Adrenal gland (tissue), 12 donors: Measurements from ENCODE around the gene SPOP. TPM values are rescaled to one million over a fixed set of nuclear protein-coding genes. Genes with fewer than 3 reads are reported as not detected.
A peak's percentile ranks its signal among the peaks of the same experiment; 100 is the strongest.
"Not testable (repeated sequence)": the region's sequence is repeated elsewhere in the genome, so short reads cannot be mapped to it uniquely, and the experiment has no call there.

Experiments used
- DNase-seq, 7 donors: peaks; one replicate each; pipeline ENCODE4 v3.0.0-alpha.2; 2019 to 2020
- H3K27ac ChIP-seq, 5 donors: fragments of 200-600 bp; sonication (generic) in 4 of 5; 1 replicate in 3 of 5; 2 replicates in 2 of 5; pipeline versions ENCODE4 v1.5.1 to v1.8.0; 2016 to 2020; ENCODE audit warnings: mild to moderate bottlenecking in 1 of 5
- H3K27me3 ChIP-seq: fragments of 200-600 bp; 2 replicates; pipeline ENCODE4 v1.8.0; 2021
- H3K36me3 ChIP-seq, 2 donors: fragments of 200-600 bp; replicated peaks in 1 of 2; 1 replicate in 1 of 2; 2 replicates in 1 of 2; pipeline versions ENCODE4 v1.5.1 to v1.8.0; 2018 to 2022
- H3K4me1 ChIP-seq, 2 donors: fragments of 200-600 bp; replicated peaks in 1 of 2; 1 replicate in 1 of 2; 2 replicates in 1 of 2; pipeline versions ENCODE4 v1.5.1 to v1.8.0; 2018 to 2021
- H3K4me3 ChIP-seq, 4 donors: fragments of 200-600 bp; sonication (generic) in 3 of 4; one replicate each; pipeline ENCODE4 v1.5.1; 2016 to 2018
- H3K9me3 ChIP-seq, 3 donors: fragments of 200-600 bp; sonication (generic) in 1 of 3; replicated peaks in 1 of 3; 1 replicate in 2 of 3; 2 replicates in 1 of 3; pipeline versions ENCODE4 v1.5.1 to v1.8.0; 2016 to 2021
- CTCF ChIP-seq, 6 experiments: fragments of 450-650 bp in 4 of 6; fragments of 200-600 bp in 2 of 6; sonication (generic) in 1 of 6; IDR thresholded peaks; 1 replicate in 5 of 6; 2 replicates in 1 of 6; pipeline versions ENCODE4 v1.5.1 to v1.8.0; 2016 to 2021; ENCODE audit warnings: antibody characterized with exemption in 6 of 6, mild to moderate bottlenecking in 2 of 6, moderate library complexity in 1 of 6
- POLR2A ChIP-seq, 2 donors: fragments of 450-650 bp; IDR thresholded peaks; one replicate each; pipeline ENCODE4 v1.6.1; 2017; ENCODE audit warnings: antibody characterized with exemption in 2 of 2, mild to moderate bottlenecking in 2 of 2, moderate library complexity in 1 of 2
- WGBS, 4 donors: extraction: QIAGEN DNeasy Blood & Tissue Kit in 2 of 4; methylation state at CpG; one replicate each; pipeline versions ENCODE4 v1.1.5 to v1.1.7; 2013 to 2017; 5-methylcytosine and 5-hydroxymethylcytosine counted together
- intact Hi-C, 2 donors: fragments of 100-400 bp; cut with DNase I; formaldehyde crosslinking; loops; one replicate each; pipeline versions ENCODE4 v1.14.1 to v1.15.0; 2022 to 2023
- polyA plus RNA-seq, 3 donors: library from polyadenylated mRNA; stranded (reverse); fragments of 200-250 nt in 2 of 3; fragments of 350-450 nt in 1 of 3; fragmentation: Illumina TruSeq in 1 of 3; extraction: RNeasy Lipid Tissue Mini Kit (QIAGEN cat#74804) in 1 of 3; gene quantifications; one replicate each; pipeline ENCODE4 v1.2.3, GENCODE V29; 2013 to 2014
- total RNA-seq, 9 donors: library from RNA; depleted of rRNA in 4 of 9; stranded (reverse); fragments of >200 nt in 4 of 9; fragments of 120-200 nt in 1 of 9; fragmentation: NEBNext Ultra II Directional in 1 of 9; extraction: Animal tissue kit (Norgen Biotek cat#: 25700) in 1 of 9; gene quantifications; one replicate each; pipeline versions ENCODE4 v1.1.0 to v1.2.4, GENCODE V29; 2013 to 2023
- donor health status: healthy with polysubstance abuse.
- donor health status: Bipolar disorder and iron deficiency.
- donor health status: DM: yes; HTN: yes; CAD: no.
- donor health status: DM: no; HTN: no; CAD: no.
- donor health status: DM: no; HTN: no; CAD: no.
- donor health status: DM: yes; HTN: yes; CAD: no.

The SPOP gene
- total and polyA plus RNA-seq, 12 donors, result 22.4 to 86.4 (median 57.6) TPM

GRCh38 chr17:49725452-49726130 lies 47.7 kb upstream of the SPOP start:
- intact Hi-C loops, result no loop called here
- H3K4me1 ChIP-seq, result peaks cover 7 to 17% of the 10 kb centered on the region in 2 donors
- TF ChIP-seq CTCF (IDR thresholded peaks at IDR 0.05), result no peak
- H3K4me3 ChIP-seq, result no peak overlapping the region
- 89 to 92% (median 90%) methylated on average over 7 of the region's 7 CpGs for WGBS, 4 donors
- DNase-seq, result no peak
- no peaks in the 10 kb centered on the region for H3K9me3 ChIP-seq
- no peaks in the 10 kb centered on the region for H3K27me3 ChIP-seq
- H3K27ac ChIP-seq, result no peak overlapping the region
- H3K36me3 ChIP-seq, result no peaks in the 10 kb centered on the region

GRCh38 chr17:49724552-49724951 lies 46.7 kb upstream of the SPOP start:
- H3K36me3 ChIP-seq, intact Hi-C loops, DNase-seq, H3K4me1 ChIP-seq, H3K27me3 ChIP-seq, H3K27ac ChIP-seq, H3K9me3 ChIP-seq, H3K4me3 ChIP-seq: not testable (repeated sequence)
- 87 to 93% (median 92%) methylated on average over 6 of the region's 6 CpGs for WGBS, 4 donors

GRCh38 chr17:49723423-49723822 lies 45.5 kb upstream of the SPOP start:
- TF ChIP-seq POLR2A (IDR thresholded peaks at IDR 0.05) (no peak), CTCF (IDR thresholded peaks at IDR 0.05) (no peak)
- Histone ChIP-seq H3K4me1 (peaks cover 0 to 1% of the 10 kb centered on the region in 2 donors), H3K36me3 (peaks cover 0 to 16% of the 10 kb centered on the region in 2 donors), H3K27ac (peak overlapping the region in 2 of 5 donors; percentile 12 to 55), H3K4me3 (no peak overlapping the region), H3K27me3 (no peaks in the 10 kb centered on the region), H3K9me3 (no peaks in the 10 kb centered on the region)
- DNase-seq, result peak in 3 of 7 donors; percentile 16 to 35 (median 33)
- 57 to 78% (median 67%) methylated on average over 8 of the region's 8 CpGs for WGBS, 4 donors
- intact Hi-C loops, result no loop called here

GRCh38 chr17:49722066-49722465 lies 44.2 kb upstream of the SPOP start:
- H3K36me3 ChIP-seq, result peaks cover 0 to 22% of the 10 kb centered on the region in 2 donors
- no peaks in the 10 kb centered on the region for H3K27me3 ChIP-seq
- DNase-seq, result no peak
- intact Hi-C loops, result no loop called here
- 96 to 100% (median 98%) methylated on average over 3 of the region's 3 CpGs for WGBS, 4 donors
- TF ChIP-seq POLR2A (IDR thresholded peaks at IDR 0.05), result no peak
- no peak for TF ChIP-seq CTCF (IDR thresholded peaks at IDR 0.05)
- H3K4me1 ChIP-seq, result no peaks in the 10 kb centered on the region
- no peak overlapping the region for H3K4me3 ChIP-seq
- H3K9me3 ChIP-seq, result no peaks in the 10 kb centered on the region
- no peak overlapping the region for H3K27ac ChIP-seq

GRCh38 chr17:49717371-49717861 lies 39.5 kb upstream of the SPOP start:
- 48 to 58% (median 52%) methylated on average over 6 to 10 of the region's 10 CpGs for WGBS, 4 donors

More at GRCh38 chr17:49717371-49717861, 39.5 kb upstream of the SPOP start:
- peak; percentile 32 to 69 (median 58) for DNase-seq
- H3K27me3 ChIP-seq, result no peaks in the 10 kb centered on the region
- H3K4me3 ChIP-seq, result no peak overlapping the region
- H3K36me3 ChIP-seq, result peaks cover 0 to 33% of the 10 kb centered on the region in 2 donors
- TF ChIP-seq CTCF (IDR thresholded peaks at IDR 0.05) (no peak), POLR2A (IDR thresholded peaks at IDR 0.05) (no peak)
- H3K27ac ChIP-seq, result no peak overlapping the region
- H3K4me1 ChIP-seq, result no peaks in the 10 kb centered on the region
- intact Hi-C loops, result no loop called here
- H3K9me3 ChIP-seq, result no peaks in the 10 kb centered on the region
